Liver (tissue), 9 donors: ENCODE data around the gene FARSB. TPM values are rescaled to one million over a fixed set of nuclear protein-coding genes. Genes with fewer than 3 reads are reported as not detected.

Experiments used
- DNase-seq: peaks from one replicate; pipeline ENCODE4 v3.0.0-alpha.2; 2017; ENCODE audit warnings: low spot score
- H3K27ac ChIP-seq, 2 donors: one replicate each; pipeline ENCODE4 v1.7.0; 2013; ENCODE audit warnings: inconsistent platforms in 2 of 2, low read length in 2 of 2, control low read depth in 1 of 2, low read depth in 1 of 2, mild to moderate bottlenecking in 1 of 2
- H3K27me3 ChIP-seq, 4 donors: one replicate each; pipeline versions ENCODE4 v1.6.1 to v1.7.0; 2013; ENCODE audit warnings: low read length in 3 of 4, inconsistent platforms in 1 of 4, mild to moderate bottlenecking in 1 of 4, moderate library complexity in 1 of 4; ENCODE audit not compliant: control insufficient read depth in 4 of 4, insufficient read depth in 4 of 4
- H3K36me3 ChIP-seq, 4 donors: one replicate each; pipeline versions ENCODE4 v1.6.1 to v1.7.0; 2013; ENCODE audit warnings: low read length in 3 of 4, mild to moderate bottlenecking in 3 of 4, low read depth in 1 of 4, moderate library complexity in 1 of 4; ENCODE audit not compliant: control insufficient read depth in 4 of 4, insufficient read depth in 3 of 4
- H3K4me1 ChIP-seq, 4 donors: one replicate each; pipeline versions ENCODE4 v1.6.1 to v1.7.0; 2013; ENCODE audit warnings: low read length in 3 of 4, mild to moderate bottlenecking in 3 of 4, moderate library complexity in 1 of 4; ENCODE audit not compliant: control insufficient read depth in 4 of 4, insufficient read depth in 4 of 4
- H3K4me3 ChIP-seq, 3 donors: one replicate each; pipeline versions ENCODE4 v1.6.1 to v1.7.0; 2013; ENCODE audit warnings: low read length in 3 of 3, control low read depth in 1 of 3, low read depth in 1 of 3, mild to moderate bottlenecking in 1 of 3
- H3K9ac ChIP-seq, 2 donors: one replicate each; pipeline ENCODE4 v1.7.0; 2013; ENCODE audit warnings: low read length in 2 of 2, mild to moderate bottlenecking in 2 of 2, moderate library complexity in 2 of 2, control low read depth in 1 of 2, low read depth in 1 of 2
- H3K9me3 ChIP-seq, 4 donors: one replicate each; pipeline versions ENCODE4 v1.6.1 to v1.7.0; 2013; ENCODE audit warnings: low read length in 3 of 4; ENCODE audit not compliant: control insufficient read depth in 4 of 4
- ATF3 ChIP-seq: IDR thresholded peaks from 2 replicates; pipeline ENCODE4 v1.6.1; 2016; ENCODE audit warnings: antibody characterized with exemption
- EGR1 ChIP-seq, 2 donors: IDR thresholded peaks; 2 replicates each; pipeline ENCODE4 v1.6.1; 2016 to 2018; ENCODE audit warnings: antibody characterized with exemption in 2 of 2, low read depth in 2 of 2
- FOXA1 ChIP-seq: IDR thresholded peaks from 2 replicates; pipeline ENCODE4 v1.6.1; 2016; ENCODE audit warnings: antibody characterized with exemption
- FOXA2 ChIP-seq: IDR thresholded peaks from 2 replicates; pipeline ENCODE4 v1.6.1; 2016; ENCODE audit warnings: antibody characterized with exemption
- HNF4A ChIP-seq, 2 donors: conservative IDR thresholded peaks; 2 replicates each; pipeline ENCODE4 v1.6.1; 2016; ENCODE audit warnings: antibody characterized with exemption in 2 of 2, mild to moderate bottlenecking in 2 of 2
- HNF4G ChIP-seq: IDR thresholded peaks from 2 replicates; pipeline ENCODE4 v1.6.1; 2016; ENCODE audit warnings: antibody characterized with exemption
- JUND ChIP-seq, 2 donors: IDR thresholded peaks; 2 replicates each; pipeline ENCODE4 v1.6.1; 2016; ENCODE audit warnings: antibody characterized with exemption in 2 of 2
- MAX ChIP-seq: IDR thresholded peaks from 2 replicates; pipeline ENCODE4 v1.6.1; 2016; ENCODE audit warnings: antibody characterized with exemption
- NR2F2 ChIP-seq: IDR thresholded peaks from 2 replicates; pipeline ENCODE4 v1.6.1; 2016; ENCODE audit warnings: antibody characterized with exemption
- RAD21 ChIP-seq, 2 donors: IDR thresholded peaks; 2 replicates each; pipeline ENCODE4 v1.6.1; 2016; ENCODE audit warnings: antibody characterized with exemption in 2 of 2, mild to moderate bottlenecking in 2 of 2
- REST ChIP-seq: IDR thresholded peaks from 2 replicates; pipeline ENCODE4 v1.6.1; 2016; ENCODE audit warnings: antibody characterized with exemption, mild to moderate bottlenecking
- RXRA ChIP-seq, 2 donors: IDR thresholded peaks; 2 replicates each; pipeline ENCODE4 v1.6.1; 2017 to 2018; ENCODE audit warnings: antibody characterized with exemption in 2 of 2, mild to moderate bottlenecking in 1 of 2
- SP1 ChIP-seq: IDR thresholded peaks from 2 replicates; pipeline ENCODE4 v1.6.1; 2018; ENCODE audit warnings: antibody characterized with exemption, mild to moderate bottlenecking
- TAF1 ChIP-seq: conservative IDR thresholded peaks from 2 replicates; pipeline ENCODE4 v1.6.1; 2016; ENCODE audit warnings: antibody characterized with exemption, mild to moderate bottlenecking
- ZBTB33 ChIP-seq: IDR thresholded peaks from 2 replicates; pipeline ENCODE4 v1.6.1; 2016; ENCODE audit warnings: antibody characterized with exemption
- WGBS: extraction: QIAGEN DNeasy Blood & Tissue Kit; methylation state at CpG from one replicate; pipeline ENCODE4 v1.1.7; 2013; 5-methylcytosine and 5-hydroxymethylcytosine counted together
- polyA plus RNA-seq, 2 donors: library from polyadenylated mRNA; stranded (reverse) in 1 of 2; unstranded in 1 of 2; fragments of 200-250 nt in 1 of 2; fragments of >200 nt in 1 of 2; fragmentation: Nextera tagmentation in 1 of 2; extraction: Ambion mirVana in 1 of 2; gene quantifications; one replicate each; pipeline versions ENCODE4 v1.2.1 to v1.2.3, GENCODE V29; 2013 to 2015
- total RNA-seq, 2 donors: library from RNA; depleted of rRNA; stranded (reverse); fragments of >200 nt; gene quantifications; one replicate each; pipeline ENCODE4 v1.2.3, GENCODE V29; 2014
- donor health status: healthy.
- donor health status: healthy.
- donor health status: healthy.
- donor health status: healthy.
- donor health status: healthy.

The FARSB gene
- total and polyA plus RNA-seq, 4 donors = 5.5 to 9.7 (median 8.9) TPM

GRCh38 chr2:222523783-222524544 lies 131.9 kb downstream of the FARSB start:
- Histone ChIP-seq H3K4me1 (no peaks in the 10 kb centered on the region), H3K9ac (no peak overlapping the region), H3K27ac (no peak overlapping the region), H3K4me3 (no peak overlapping the region), H3K27me3 (no peaks in the 10 kb centered on the region), H3K9me3 (no peaks in the 10 kb centered on the region), H3K36me3 (no peaks in the 10 kb centered on the region)
- TF ChIP-seq RAD21 (IDR thresholded peaks at IDR 0.05) (no peak), RXRA (IDR thresholded peaks at IDR 0.05) (no peak), FOXA1 (no peak), NR2F2 (no peak), EGR1 (IDR thresholded peaks at IDR 0.05; ENCODE audit: low read depth in 2 of 2) (no peak)
- 79% methylated on average over 4 of the region's 4 CpGs for WGBS
- no peak for DNase-seq

GRCh38 chr2:222522082-222522481 lies 133.8 kb downstream of the FARSB start:
- Histone ChIP-seq H3K27me3 (no peaks in the 10 kb centered on the region), H3K4me1 (no peaks in the 10 kb centered on the region), H3K9ac (no peak overlapping the region), H3K27ac (no peak overlapping the region), H3K4me3 (no peak overlapping the region), H3K36me3 (no peaks in the 10 kb centered on the region), H3K9me3 (no peaks in the 10 kb centered on the region)
- 41% methylated on average over 1 of the region's 1 CpG for WGBS
- no peak for DNase-seq
- TF ChIP-seq RAD21 (IDR thresholded peaks at IDR 0.05) (no peak), JUND (IDR thresholded peaks at IDR 0.05) (no peak), REST (no peak), MAX (no peak), EGR1 (IDR thresholded peaks at IDR 0.05; ENCODE audit: low read depth in 2 of 2) (no peak), FOXA1 (no peak), ZBTB33 (no peak), FOXA2 (no peak), HNF4A (conservative IDR thresholded peaks at IDR 0.05) (no peak)

GRCh38 chr2:222521099-222521498 lies 134.8 kb downstream of the FARSB start:
- no peak overlapping the region for H3K4me3 ChIP-seq
- no peaks in the 10 kb centered on the region for H3K4me1 ChIP-seq
- DNase-seq = no peak
- H3K9me3 ChIP-seq = no peaks in the 10 kb centered on the region
- no peak overlapping the region for H3K9ac ChIP-seq
- WGBS = 73% methylated on average over 3 of the region's 3 CpGs
- no peak overlapping the region for H3K27ac ChIP-seq
- no peaks in the 10 kb centered on the region for H3K36me3 ChIP-seq
- H3K27me3 ChIP-seq = no peaks in the 10 kb centered on the region
- TF ChIP-seq FOXA2 (no peak), HNF4G (no peak), FOXA1 (no peak), HNF4A (conservative IDR thresholded peaks at IDR 0.05) (no peak), TAF1 (no peak), EGR1 (IDR thresholded peaks at IDR 0.05; ENCODE audit: low read depth in 2 of 2) (no peak), REST (no peak), ATF3 (no peak), RAD21 (IDR thresholded peaks at IDR 0.05) (no peak), SP1 (no peak), ZBTB33 (no peak)
